WTC11 (cell line): ENCODE results near the gene ARHGAP19. TPM values are rescaled to one million over a fixed set of nuclear protein-coding genes. Genes with fewer than 3 reads are reported as not detected.

Experiments
- ATAC-seq: fragments of 200-7000 bp; cut with Tn5 transposase; 2 replicates; pipeline ENCODE4 v1.10.0; 2021; ENCODE audit warnings: mild to moderate bottlenecking, moderate library complexity
- CTCF ChIA-PET: fragments of 300-600 bp; sonication (Branson Sonifier 250); formaldehyde crosslinking; loops from one replicate; lab custom pipeline; 2021; ENCODE audit warnings: antibody characterized with exemption; lab: Charles Lee
- POLR2A ChIA-PET: fragments of 350-600 bp; sonication (Branson Sonifier 250); formaldehyde crosslinking; loops from one replicate; lab custom pipeline; 2021; ENCODE audit warnings: antibody characterized with exemption; lab: Charles Lee
- DNase-seq: peaks from one replicate; pipeline ENCODE4 v3.0.0; 2021; ENCODE audit warnings: low spot score
- H3K27ac Mint-ChIP-seq: 2 replicates; pipeline ENCODE4 v1.8.0; 2021; ENCODE audit warnings: mixed read lengths
- H3K27me3 Mint-ChIP-seq: 2 replicates; pipeline ENCODE4 v1.8.0; 2021; ENCODE audit warnings: low read depth, mild to moderate bottlenecking, moderate library complexity, mixed read lengths
- H3K36me3 Mint-ChIP-seq: 2 replicates; pipeline ENCODE4 v1.8.0; 2021; ENCODE audit warnings: mixed read lengths
- H3K4me1 Mint-ChIP-seq: 2 replicates; pipeline ENCODE4 v1.8.0; 2022; ENCODE audit warnings: mixed read lengths
- H3K4me3 Mint-ChIP-seq: 2 replicates; pipeline ENCODE4 v1.8.0; 2021; ENCODE audit warnings: mild to moderate bottlenecking, moderate library complexity, mixed read lengths
- H3K9me3 Mint-ChIP-seq: 2 replicates; pipeline ENCODE4 v1.8.0; 2021; ENCODE audit warnings: mixed read lengths
- AFF4 ChIP-seq: sonication (generic); formaldehyde crosslinking; IDR thresholded peaks from 2 replicates; pipeline ENCODE4 v1.8.1; 2023; ENCODE audit warnings: mild to moderate bottlenecking, missing genetic modification reagents, borderline replicate concordance
- ATF1 ChIP-seq: sonication (generic); formaldehyde crosslinking; IDR thresholded peaks from 2 replicates; pipeline ENCODE4 v1.8.1; 2023; ENCODE audit warnings: mild to moderate bottlenecking, moderate library complexity, missing genetic modification reagents
- CBFB ChIP-seq: sonication (generic); formaldehyde crosslinking; IDR thresholded peaks from 2 replicates; pipeline ENCODE4 v1.8.1; 2022; ENCODE audit warnings: mild to moderate bottlenecking, low read depth, missing genetic modification reagents
- ESRRA ChIP-seq: sonication (generic); formaldehyde crosslinking; IDR thresholded peaks from 2 replicates; pipeline ENCODE4 v1.8.1; 2022; ENCODE audit warnings: mild to moderate bottlenecking, missing genetic modification reagents, borderline replicate concordance
- FOXP1 ChIP-seq: sonication (generic); formaldehyde crosslinking; IDR thresholded peaks from 2 replicates; pipeline ENCODE4 v1.8.0; 2022; ENCODE audit warnings: missing genetic modification reagents, mild to moderate bottlenecking, moderate library complexity, borderline replicate concordance
- GABPB1 ChIP-seq: sonication (generic); formaldehyde crosslinking; IDR thresholded peaks from 2 replicates; pipeline ENCODE4 v1.8.1; 2023; ENCODE audit warnings: mild to moderate bottlenecking, missing genetic modification reagents
- IRF1 ChIP-seq: sonication (generic); formaldehyde crosslinking; IDR thresholded peaks from 2 replicates; pipeline ENCODE4 v1.8.0; 2023; ENCODE audit warnings: missing genetic modification reagents
- MLX ChIP-seq: sonication (generic); formaldehyde crosslinking; IDR thresholded peaks from 2 replicates; pipeline ENCODE4 v1.8.1; 2023; ENCODE audit warnings: mild to moderate bottlenecking, missing genetic modification reagents, moderate library complexity
- SMAD4 ChIP-seq: sonication (generic); formaldehyde crosslinking; IDR thresholded peaks from 2 replicates; pipeline ENCODE4 v1.8.0; 2022; ENCODE audit warnings: mild to moderate bottlenecking, missing genetic modification reagents
- STAT6 ChIP-seq: sonication (generic); formaldehyde crosslinking; conservative IDR thresholded peaks from 2 replicates; pipeline ENCODE4 v1.8.1; 2023; ENCODE audit warnings: mild to moderate bottlenecking, low read depth, missing genetic modification reagents, moderate library complexity
- TEAD4 ChIP-seq: sonication (generic); formaldehyde crosslinking; IDR thresholded peaks from 2 replicates; pipeline ENCODE4 v1.8.0; 2022; ENCODE audit warnings: mild to moderate bottlenecking, missing genetic modification reagents
- TP53 ChIP-seq: sonication (generic); formaldehyde crosslinking; IDR thresholded peaks from 2 replicates; pipeline ENCODE4 v1.8.1; 2023; ENCODE audit warnings: mild to moderate bottlenecking, missing genetic modification reagents
- USF2 ChIP-seq: sonication (generic); formaldehyde crosslinking; IDR thresholded peaks from 2 replicates; pipeline ENCODE4 v1.8.1; 2023; ENCODE audit warnings: mild to moderate bottlenecking, missing genetic modification reagents, moderate library complexity
- ZNF138 ChIP-seq: sonication (generic); formaldehyde crosslinking; conservative IDR thresholded peaks from 2 replicates; pipeline ENCODE4 v1.8.1; 2022; ENCODE audit warnings: mild to moderate bottlenecking, moderate library complexity, missing genetic modification reagents
- ZNF281 ChIP-seq: sonication (generic); formaldehyde crosslinking; IDR thresholded peaks from 2 replicates; pipeline ENCODE4 v1.8.0; 2023; ENCODE audit warnings: mild to moderate bottlenecking, missing genetic modification reagents
- ZNF512 ChIP-seq: sonication (generic); formaldehyde crosslinking; IDR thresholded peaks from 2 replicates; pipeline ENCODE4 v1.8.1; 2022; ENCODE audit warnings: missing genetic modification reagents, borderline replicate concordance
- total RNA-seq: library from RNA; stranded (reverse); gene quantifications from 3 replicates; pipeline ENCODE4 v1.2.3, GENCODE V29; 2021
- TF ChIP-seq, protein P1 (sequence below): fragments of 200-600 bp; IDR thresholded peaks from 2 replicates; pipeline ENCODE4 v1.8.0; 2022; ENCODE audit warnings: antibody characterized with exemption
- TF ChIP-seq, protein P2 (sequence below): sonication (generic); formaldehyde crosslinking; IDR thresholded peaks from 2 replicates; pipeline ENCODE4 v1.8.1; 2023; ENCODE audit warnings: mild to moderate bottlenecking, missing genetic modification reagents

The ARHGAP19 gene
- total RNA-seq, 1 experiment from 2014 or later: 42.2 TPM

GRCh38 chr10:97234400-97234799 is 58.0 kb downstream of the ARHGAP19 start:
- Mint-ChIP-seq H3K4me3 (no peak overlapping the region), H3K27me3 (no peaks in the 10 kb centered on the region), H3K9me3 (no peaks in the 10 kb centered on the region), H3K27ac (no peak overlapping the region), H3K36me3 (peaks cover 6% of the 10 kb centered on the region), H3K4me1 (no peaks in the 10 kb centered on the region)
- ATAC-seq: no peak
- CTCF ChIA-PET: interaction anchor here (0.7 to 4.6 kb wide), 7 partner anchors 10 to 195 kb away, joined by 3 to 27 read pairs (median 6); no protein-coding TSS in a partner anchor
- POLR2A ChIA-PET: no interaction called here
- TF ChIP-seq, protein P1, sequence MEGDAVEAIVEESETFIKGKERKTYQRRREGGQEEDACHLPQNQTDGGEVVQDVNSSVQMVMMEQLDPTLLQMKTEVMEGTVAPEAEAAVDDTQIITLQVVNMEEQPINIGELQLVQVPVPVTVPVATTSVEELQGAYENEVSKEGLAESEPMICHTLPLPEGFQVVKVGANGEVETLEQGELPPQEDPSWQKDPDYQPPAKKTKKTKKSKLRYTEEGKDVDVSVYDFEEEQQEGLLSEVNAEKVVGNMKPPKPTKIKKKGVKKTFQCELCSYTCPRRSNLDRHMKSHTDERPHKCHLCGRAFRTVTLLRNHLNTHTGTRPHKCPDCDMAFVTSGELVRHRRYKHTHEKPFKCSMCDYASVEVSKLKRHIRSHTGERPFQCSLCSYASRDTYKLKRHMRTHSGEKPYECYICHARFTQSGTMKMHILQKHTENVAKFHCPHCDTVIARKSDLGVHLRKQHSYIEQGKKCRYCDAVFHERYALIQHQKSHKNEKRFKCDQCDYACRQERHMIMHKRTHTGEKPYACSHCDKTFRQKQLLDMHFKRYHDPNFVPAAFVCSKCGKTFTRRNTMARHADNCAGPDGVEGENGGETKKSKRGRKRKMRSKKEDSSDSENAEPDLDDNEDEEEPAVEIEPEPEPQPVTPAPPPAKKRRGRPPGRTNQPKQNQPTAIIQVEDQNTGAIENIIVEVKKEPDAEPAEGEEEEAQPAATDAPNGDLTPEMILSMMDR: peak; percentile 42; the same call in 1 of the 2 replicates
- TF ChIP-seq, protein P2, sequence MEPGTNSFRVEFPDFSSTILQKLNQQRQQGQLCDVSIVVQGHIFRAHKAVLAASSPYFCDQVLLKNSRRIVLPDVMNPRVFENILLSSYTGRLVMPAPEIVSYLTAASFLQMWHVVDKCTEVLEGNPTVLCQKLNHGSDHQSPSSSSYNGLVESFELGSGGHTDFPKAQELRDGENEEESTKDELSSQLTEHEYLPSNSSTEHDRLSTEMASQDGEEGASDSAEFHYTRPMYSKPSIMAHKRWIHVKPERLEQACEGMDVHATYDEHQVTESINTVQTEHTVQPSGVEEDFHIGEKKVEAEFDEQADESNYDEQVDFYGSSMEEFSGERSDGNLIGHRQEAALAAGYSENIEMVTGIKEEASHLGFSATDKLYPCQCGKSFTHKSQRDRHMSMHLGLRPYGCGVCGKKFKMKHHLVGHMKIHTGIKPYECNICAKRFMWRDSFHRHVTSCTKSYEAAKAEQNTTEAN: no peak
- no peak for DNase-seq

DNA sequence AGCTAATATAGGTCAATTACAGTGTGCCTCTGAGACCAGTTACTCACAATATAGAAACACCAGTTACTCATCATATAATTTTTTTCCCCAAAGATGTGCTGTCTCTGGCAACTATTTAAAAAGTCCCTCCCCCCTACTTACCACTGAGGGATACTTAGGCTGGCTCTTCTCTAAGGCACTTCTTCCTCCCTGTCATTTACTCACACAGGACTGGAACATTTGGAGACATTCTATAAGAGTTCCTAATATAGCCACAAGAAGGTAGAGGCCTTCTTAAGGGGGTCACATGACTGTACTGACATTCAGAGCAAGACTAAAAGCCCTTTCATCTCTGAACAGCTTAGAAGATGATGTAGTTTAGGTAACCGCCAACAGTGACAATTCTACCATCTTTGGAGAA is 62.3 kb downstream of the ARHGAP19 start:
- Mint-ChIP-seq H3K27me3 (no peaks in the 10 kb centered on the region), H3K27ac (no peak overlapping the region), H3K36me3 (peaks cover 7% of the 10 kb centered on the region), H3K4me3 (no peak overlapping the region), H3K4me1 (no peaks in the 10 kb centered on the region), H3K9me3 (no peaks in the 10 kb centered on the region)
- no peak for DNase-seq
- ChIA-PET CTCF (no interaction called here), POLR2A (no interaction called here)
- no peak for ATAC-seq
- TF ChIP-seq STAT6 (no peak), SMAD4 (CRISPR knock-in tag) (no peak), FOXP1 (CRISPR knock-in tag) (no peak), CBFB (CRISPR knock-in tag) (no peak), MLX (CRISPR knock-in tag) (no peak), TP53 (CRISPR knock-in tag) (no peak), USF2 (no peak), ZNF512 (CRISPR knock-in tag) (no peak), ZNF138 (no peak), ESRRA (no peak), ZNF281 (CRISPR knock-in tag) (no peak), AFF4 (CRISPR knock-in tag) (no peak), TEAD4 (no peak), ATF1 (CRISPR knock-in tag) (no peak), IRF1 (CRISPR knock-in tag) (no peak), GABPB1 (CRISPR knock-in tag) (no peak)
